ENCODE results near the gene SLC41A3. TPM values are rescaled to one million over a fixed set of nuclear protein-coding genes. Genes with fewer than 3 reads are reported as not detected.
A peak's percentile ranks its signal among the peaks of the same experiment; 100 is the strongest.

The SLC41A3 gene
- total RNA-seq = 10 to 100 TPM; 22.5 to 23.8 TPM

DNA sequence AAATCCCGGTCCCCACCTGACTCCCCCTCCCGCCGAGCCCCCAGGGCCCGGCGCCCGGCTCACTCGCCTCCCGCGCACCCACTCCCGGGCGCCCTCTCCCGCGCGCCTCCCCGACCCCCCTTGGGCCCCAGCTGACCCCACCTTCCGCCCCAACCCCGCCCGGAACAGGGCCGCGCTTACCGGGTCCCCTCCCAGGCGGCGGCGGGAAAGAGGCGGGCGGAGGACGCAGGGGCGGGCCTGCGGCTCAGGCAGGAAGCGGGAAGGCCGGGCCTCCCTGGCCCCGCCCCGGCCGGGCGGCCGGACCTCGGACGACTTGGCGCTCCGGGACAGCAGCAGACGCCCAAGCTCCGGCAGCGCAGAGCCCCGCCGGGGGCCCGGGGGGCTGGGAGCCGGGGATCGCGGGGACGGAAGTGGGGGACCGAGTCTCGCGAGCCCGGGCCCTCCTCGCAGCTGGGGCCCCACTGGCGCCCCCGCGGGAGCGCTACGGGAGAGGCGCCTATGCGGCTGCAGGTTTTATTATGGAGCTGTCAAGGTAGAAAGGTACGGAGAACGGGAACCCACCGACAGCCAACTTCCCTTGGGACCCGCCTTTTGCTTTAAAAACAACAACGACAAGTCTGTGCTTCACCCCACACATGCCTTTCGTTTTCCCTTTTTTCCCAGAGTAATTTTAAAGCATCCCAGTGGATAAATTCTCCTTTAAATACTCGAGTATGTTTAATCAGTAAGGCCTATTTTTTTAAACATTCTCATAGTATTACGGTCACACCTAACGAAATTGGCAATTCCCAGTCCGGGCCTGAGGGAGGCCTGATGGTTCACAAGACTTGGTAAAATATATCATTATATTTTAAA, at the start of gene SLC41A3:
TSS of gene SLC41A3 (minus strand) at position 212 of the 855 bp plus-strand sequence. CDS start 15,905 bp downstream, outside the sequence.
- Mint-ChIP-seq H3K9me3 (ENCODE audit: low read depth) (peaks cover 3% of the 10 kb centered on the region), H3K4me1 (peaks cover 21% of the 10 kb centered on the region), H3K36me3 (peaks cover 11% of the 10 kb centered on the region), H3K27ac (peak within 1 kb of the TSS; percentile 82), H3K4me3 (peak within 1 kb of the TSS; percentile 75), H3K27me3 (no peaks in the 10 kb centered on the region)
- peak; percentile 95 for ATAC-seq
- peak; percentile 91 for DNase-seq
- CTCF ChIA-PET = interaction anchor here (1.0 to 1.1 kb wide), 3 partner anchors 10 to 93 kb away, joined by 3 to 4 read pairs (median 4); no protein-coding TSS in a partner anchor

DNA sequence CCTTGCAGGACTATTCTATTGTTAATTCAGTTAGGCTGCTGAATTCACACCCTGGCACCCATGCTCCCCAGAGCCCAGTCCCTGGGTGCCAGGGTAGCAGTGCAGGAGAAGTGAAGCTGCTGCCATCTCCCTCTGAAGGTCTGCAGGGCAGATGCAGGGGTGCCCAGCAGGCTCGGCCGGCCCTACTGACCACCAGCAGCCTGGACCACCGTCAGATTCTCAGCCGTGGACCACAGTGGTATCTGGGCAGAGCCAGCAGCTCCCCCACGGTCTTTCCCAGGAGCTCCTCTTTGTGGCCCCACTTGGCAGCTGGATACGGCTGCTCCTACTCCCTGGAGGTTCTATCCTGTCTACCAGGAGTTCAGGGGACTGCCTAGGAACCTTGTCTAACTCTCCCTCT, 49.7 kb upstream of the SLC41A3 start:
- CTCF ChIA-PET = interaction anchor here (0.7 to 2.6 kb wide), 11 partner anchors 9 to 438 kb away, joined by 3 to 13 read pairs (median 3); no protein-coding TSS in a partner anchor
- H3K36me3 Mint-ChIP-seq = no peaks in the 10 kb centered on the region
- DNase-seq = no peak

DNA sequence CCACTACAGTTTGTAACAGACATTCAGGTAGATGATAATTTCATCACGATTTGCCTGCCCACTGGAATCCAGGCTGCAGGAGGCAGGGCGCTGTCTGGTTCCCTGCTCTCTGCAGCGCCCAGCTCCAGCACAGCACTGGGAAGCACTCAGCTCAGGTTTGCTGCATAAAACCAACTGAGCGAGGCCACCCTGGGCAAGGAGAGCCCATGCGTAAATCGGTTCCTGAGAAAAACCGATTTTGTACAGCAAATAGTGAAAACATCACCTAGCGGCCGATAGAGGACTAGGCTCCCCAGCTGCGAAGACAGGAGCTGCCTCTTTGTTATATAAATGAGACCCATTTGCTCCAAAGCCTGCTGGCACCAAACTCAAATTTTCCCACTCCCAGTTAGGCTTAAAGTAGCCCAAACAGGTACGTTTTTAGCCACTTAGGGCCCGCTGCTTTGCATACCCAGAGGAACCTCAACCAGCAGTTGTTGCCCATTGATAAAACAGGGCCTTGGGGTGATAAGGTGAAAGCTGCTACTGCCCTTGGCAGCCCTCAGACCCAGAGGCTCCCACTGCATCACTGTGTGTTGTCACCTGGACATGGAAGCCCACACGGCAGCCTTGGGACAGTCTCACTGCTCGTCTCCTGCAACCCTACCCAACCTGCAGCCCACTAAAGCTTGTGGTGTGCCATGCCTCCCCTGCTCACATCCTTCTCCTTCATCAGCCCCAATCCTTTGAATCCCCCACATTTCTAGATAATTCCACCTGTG, 49.0 kb upstream of the SLC41A3 start:
- peak; percentile 36 for DNase-seq
- no peaks in the 10 kb centered on the region for H3K4me1 Mint-ChIP-seq
- H3K27ac Mint-ChIP-seq = no peak overlapping the region
- no peaks in the 10 kb centered on the region for H3K9me3 Mint-ChIP-seq (ENCODE audit: low read depth)
- no peaks in the 10 kb centered on the region for H3K36me3 Mint-ChIP-seq
- no peaks in the 10 kb centered on the region for H3K27me3 Mint-ChIP-seq
- H3K4me3 Mint-ChIP-seq = no peak overlapping the region
- CTCF ChIA-PET = interaction anchor here (1.1 to 2.6 kb wide), 5 partner anchors 9 to 339 kb away, joined by 3 to 13 read pairs (median 4); no protein-coding TSS in a partner anchor
- no peak for ATAC-seq

More for the DNA sequence above, 49.7 kb upstream of the SLC41A3 start:
- Mint-ChIP-seq H3K27me3 (peaks cover 3% of the 10 kb centered on the region), H3K4me3 (no peak overlapping the region), H3K9me3 (ENCODE audit: low read depth) (no peaks in the 10 kb centered on the region), H3K4me1 (no peaks in the 10 kb centered on the region), H3K27ac (no peak overlapping the region)
- ATAC-seq = no peak

DNA sequence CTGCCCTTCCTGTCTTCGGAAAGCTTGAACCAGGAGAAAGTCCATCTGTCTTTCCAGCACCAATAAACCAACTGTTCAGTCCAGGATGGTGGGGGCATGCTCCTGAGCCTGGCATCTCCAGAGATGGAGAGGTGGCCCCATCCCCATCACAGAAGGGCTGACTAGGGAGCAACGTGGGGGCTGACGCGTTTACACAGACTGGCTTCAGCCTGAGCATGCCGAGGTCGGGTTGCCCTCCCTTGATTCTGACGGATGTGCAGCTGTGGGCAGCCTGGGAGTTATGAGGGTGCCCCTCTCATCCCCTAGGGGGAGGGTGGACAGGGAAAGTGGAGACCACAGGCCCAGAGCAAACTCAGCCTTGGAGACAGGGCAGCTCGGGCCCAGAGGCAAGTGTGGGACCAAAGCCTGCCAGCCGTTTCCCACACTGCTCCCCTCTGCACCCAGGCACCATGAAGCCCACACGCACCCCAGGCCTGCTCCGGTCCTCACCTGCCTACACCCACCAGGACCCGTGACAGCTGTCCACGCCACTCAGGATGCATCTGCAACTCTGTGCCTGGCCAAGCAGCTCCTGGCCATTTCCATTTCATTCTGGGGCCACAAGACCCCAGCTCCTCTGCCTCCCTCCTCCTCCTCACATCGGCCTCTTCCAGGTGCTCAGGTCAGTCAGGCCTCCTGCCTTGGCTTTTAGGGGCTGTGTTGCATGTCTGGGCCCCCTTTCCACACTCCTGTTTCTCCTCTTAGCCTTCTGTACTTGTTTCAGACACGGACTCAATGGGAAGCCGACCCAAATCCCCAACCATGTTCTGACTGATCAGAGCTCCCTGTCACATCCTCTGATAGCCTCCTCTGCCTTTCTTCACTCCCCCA, 48.2 kb upstream of the SLC41A3 start:
- no peaks in the 10 kb centered on the region for H3K36me3 Mint-ChIP-seq
- no peaks in the 10 kb centered on the region for H3K4me1 Mint-ChIP-seq
- CTCF ChIA-PET = interaction anchor here (1.2 kb wide), 1 partner anchor 258 kb away, joined by 3 read pairs; no protein-coding TSS in a partner anchor
- no peak overlapping the region for H3K27ac Mint-ChIP-seq
- ATAC-seq (no peak), DNase-seq (peak; percentile 23)
- H3K27me3 Mint-ChIP-seq = no peaks in the 10 kb centered on the region
- H3K9me3 Mint-ChIP-seq (ENCODE audit: low read depth) = no peaks in the 10 kb centered on the region
- no peak overlapping the region for H3K4me3 Mint-ChIP-seq

DNA sequence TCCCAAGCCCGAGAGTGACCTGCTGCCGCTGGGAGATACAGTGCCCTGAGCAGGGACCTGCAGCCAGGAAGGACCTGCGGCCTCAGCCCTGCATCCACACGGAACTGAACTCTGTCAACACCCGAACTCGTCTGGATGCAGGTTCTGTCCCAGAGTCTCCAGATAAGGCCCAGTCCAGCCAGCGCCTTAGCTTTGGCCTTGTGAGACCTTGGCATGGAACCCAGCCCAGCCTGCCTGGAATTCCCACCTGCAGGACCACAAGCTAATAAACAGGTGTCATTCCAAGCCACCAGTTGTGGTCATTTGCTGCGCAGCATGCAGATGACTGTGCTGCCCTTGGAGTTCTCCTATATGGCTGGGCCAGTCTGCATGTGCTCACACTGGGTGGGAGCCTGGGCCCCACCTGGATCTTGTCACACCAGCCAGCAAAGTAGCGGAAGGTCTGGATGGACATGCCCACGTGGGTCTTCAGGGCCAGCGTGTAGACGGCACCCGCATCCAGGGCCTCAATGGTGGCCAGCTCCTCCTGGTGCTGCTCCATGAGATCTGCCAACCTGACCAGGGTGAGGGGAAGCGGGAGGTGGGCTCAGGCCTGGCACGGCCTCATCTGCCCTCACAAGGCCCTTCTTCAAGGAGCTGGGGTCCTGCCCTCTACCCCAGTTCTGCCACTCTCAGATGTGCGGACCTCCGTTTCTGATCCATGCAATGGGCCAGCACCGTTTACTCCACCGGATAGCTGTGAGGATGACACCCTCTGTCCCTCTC, 47.2 kb upstream of the SLC41A3 start:
- Mint-ChIP-seq H3K9me3 (ENCODE audit: low read depth) (no peaks in the 10 kb centered on the region), H3K4me1 (no peaks in the 10 kb centered on the region), H3K4me3 (no peak overlapping the region), H3K27me3 (no peaks in the 10 kb centered on the region), H3K27ac (no peak overlapping the region), H3K36me3 (no peaks in the 10 kb centered on the region)
- DNase-seq (no peak), ATAC-seq (no peak)
- CTCF ChIA-PET = no interaction called here

DNA sequence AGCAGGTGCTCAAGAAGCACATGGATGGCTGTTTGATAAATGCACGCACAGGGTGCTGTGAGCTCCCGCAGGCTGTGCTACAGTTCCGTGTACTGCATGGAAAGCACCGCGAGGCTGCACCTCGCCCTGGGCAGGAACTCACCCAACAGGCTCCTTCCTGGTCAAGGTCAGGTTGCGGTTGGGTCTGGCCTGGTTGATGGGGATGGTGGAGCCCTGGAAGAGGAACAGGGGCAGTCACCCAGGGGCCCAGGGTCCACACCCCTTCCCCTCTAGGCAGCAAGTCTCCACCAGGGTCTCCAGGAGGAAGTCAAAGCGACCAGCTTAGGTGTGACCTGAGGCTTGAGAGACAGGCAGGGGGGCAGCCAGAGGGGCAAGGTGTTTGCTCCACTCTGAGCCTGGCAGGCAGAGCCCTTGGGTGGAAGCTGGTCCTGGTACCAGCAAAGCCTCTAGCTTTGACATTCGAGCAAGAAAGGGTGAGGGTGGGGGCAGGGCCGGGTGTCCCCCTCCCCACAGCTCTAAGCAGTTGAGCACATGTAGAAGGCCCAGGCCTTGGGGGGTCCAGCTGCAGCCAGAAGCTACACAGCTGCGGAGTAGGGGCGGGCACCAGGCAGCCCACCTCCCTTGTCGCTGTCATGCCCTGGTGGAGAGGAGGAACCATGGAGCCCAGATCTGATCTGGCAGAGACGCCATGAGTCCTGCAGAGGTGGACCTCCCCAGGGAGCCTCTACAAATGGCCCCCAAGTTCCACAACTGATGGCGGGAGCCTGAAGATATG, 46.3 kb upstream of the SLC41A3 start:
- no peaks in the 10 kb centered on the region for H3K36me3 Mint-ChIP-seq
- no peak overlapping the region for H3K4me3 Mint-ChIP-seq
- H3K27me3 Mint-ChIP-seq = no peaks in the 10 kb centered on the region
- no peak for ATAC-seq
- H3K4me1 Mint-ChIP-seq = no peaks in the 10 kb centered on the region
- no peaks in the 10 kb centered on the region for H3K9me3 Mint-ChIP-seq (ENCODE audit: low read depth)
- DNase-seq = no peak
- no peak overlapping the region for H3K27ac Mint-ChIP-seq
- CTCF ChIA-PET = no interaction called here

DNA sequence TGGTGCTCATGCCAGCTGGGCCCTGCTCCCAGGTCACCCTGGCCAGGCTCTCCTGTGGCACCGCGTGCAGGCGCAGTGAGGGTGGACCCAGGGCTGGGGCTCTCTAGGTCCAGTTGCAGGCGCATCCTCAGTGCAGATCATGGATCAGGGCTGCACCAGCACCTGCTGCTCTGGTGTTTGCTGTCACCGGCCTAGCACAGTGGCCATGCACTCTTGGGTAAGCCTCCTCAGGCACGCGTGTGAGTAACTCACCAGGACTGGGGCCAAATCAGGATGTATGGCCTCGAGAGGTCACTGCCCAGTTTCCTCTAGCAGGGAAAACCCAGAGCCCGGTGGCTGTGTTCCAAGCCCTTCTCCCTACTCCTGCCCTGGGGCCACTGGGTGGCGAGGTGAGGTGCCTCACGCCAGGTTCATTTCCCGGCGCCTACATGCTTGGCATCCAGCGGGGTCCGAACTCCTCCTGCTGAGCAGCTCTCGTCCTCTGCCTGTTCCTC, 45.5 kb upstream of the SLC41A3 start:
- no peak overlapping the region for H3K4me3 Mint-ChIP-seq
- H3K27ac Mint-ChIP-seq = no peak overlapping the region
- no peaks in the 10 kb centered on the region for H3K27me3 Mint-ChIP-seq
- H3K4me1 Mint-ChIP-seq = no peaks in the 10 kb centered on the region
- DNase-seq (no peak), ATAC-seq (no peak)
- no peaks in the 10 kb centered on the region for H3K36me3 Mint-ChIP-seq
- H3K9me3 Mint-ChIP-seq (ENCODE audit: low read depth) = no peaks in the 10 kb centered on the region
- CTCF ChIA-PET = no interaction called here

DNA sequence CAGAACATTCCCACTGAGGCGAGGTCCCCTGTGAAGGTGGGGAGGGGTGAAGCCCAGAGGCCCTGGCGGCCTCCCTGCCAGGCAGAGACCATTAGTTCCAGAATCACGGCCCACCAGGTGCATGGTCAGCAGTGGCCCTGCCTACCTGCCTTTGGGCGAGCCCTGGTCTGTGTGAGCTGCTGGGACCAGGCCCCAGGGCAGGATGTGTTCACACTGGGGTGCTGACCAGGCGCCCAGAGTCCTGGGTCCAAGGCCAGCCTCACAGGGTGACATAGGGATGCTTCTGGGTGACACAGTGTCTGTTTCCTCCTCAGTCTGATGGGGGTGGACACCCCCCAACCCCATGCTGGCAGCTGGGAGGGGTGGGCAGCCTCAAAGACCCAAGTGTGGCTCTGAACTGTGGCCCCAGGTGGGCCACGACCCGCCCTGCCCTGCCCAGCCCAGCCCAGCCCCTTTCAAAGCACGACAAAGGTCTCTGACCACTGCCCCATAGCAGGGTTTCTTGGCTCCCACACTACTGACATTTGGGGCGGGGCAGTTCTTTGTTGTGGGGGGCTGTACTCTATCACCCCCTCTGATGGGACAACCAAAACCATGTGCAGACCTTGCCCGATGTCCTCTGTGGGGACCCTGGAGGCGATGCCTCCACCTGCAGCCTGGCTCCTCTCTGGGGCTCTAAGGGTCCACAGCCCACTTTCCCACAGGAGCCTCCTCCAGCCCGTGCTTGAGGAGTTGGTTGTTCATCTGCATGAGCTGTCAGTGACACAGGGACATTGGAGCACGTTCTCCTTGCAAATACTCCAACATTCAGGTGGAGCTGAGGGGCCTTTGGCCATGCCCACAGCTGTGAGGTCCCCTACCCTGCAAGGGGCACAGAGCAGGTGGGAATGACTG, 44.8 kb upstream of the SLC41A3 start:
- no peaks in the 10 kb centered on the region for H3K9me3 Mint-ChIP-seq (ENCODE audit: low read depth)
- CTCF ChIA-PET = no interaction called here
- H3K27me3 Mint-ChIP-seq = no peaks in the 10 kb centered on the region
- DNase-seq = no peak
- no peak for ATAC-seq
- H3K27ac Mint-ChIP-seq = no peak overlapping the region
- no peaks in the 10 kb centered on the region for H3K36me3 Mint-ChIP-seq
- no peaks in the 10 kb centered on the region for H3K4me1 Mint-ChIP-seq
- no peak overlapping the region for H3K4me3 Mint-ChIP-seq

DNA sequence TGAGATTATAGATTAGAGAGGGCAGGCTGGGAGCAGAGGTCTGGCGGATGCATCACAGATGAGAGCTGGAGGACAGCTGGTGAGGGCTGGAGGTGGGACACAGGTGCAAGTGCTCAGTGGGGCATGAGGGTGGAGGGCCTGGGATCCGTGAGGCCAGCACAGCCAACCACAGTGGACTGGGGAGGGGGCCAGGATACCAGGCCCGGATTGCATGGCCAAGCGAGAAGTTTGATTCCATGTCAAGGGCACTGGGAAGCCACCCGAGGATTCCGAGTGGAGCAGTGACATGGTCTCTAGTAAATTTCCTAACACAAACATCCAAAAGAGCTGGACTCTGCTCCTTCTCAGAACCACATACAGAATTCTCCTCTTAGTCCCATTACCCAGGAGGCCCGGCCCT, 44.0 kb upstream of the SLC41A3 start:
- Mint-ChIP-seq H3K4me3 (no peak overlapping the region), H3K36me3 (no peaks in the 10 kb centered on the region), H3K27ac (no peak overlapping the region), H3K4me1 (no peaks in the 10 kb centered on the region), H3K27me3 (peaks cover under 1% of the 10 kb centered on the region), H3K9me3 (ENCODE audit: low read depth) (no peaks in the 10 kb centered on the region)
- DNase-seq (no peak), ATAC-seq (no peak)
- CTCF ChIA-PET = no interaction called here

DNA sequence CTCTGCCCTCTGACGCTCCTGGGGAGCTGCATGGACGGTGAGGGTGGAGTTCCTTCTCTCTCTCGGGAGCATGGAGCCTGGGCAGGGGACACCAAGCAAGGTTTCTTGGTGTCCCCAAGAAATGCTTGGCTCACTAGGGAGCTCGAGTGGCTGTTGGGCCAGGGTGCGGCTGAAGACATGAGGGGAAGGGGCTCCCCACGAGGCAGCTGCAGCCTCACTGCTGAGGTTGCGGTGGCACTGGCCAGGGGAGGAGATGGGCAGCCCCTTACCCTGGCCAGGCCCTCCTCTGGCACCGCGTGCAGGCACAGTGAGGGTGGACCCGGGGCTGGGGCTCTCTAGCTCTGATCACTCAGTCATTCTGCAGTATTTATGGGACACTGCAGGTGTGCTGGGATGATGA, 43.5 kb upstream of the SLC41A3 start:
- Mint-ChIP-seq H3K27me3 (peaks cover 2% of the 10 kb centered on the region), H3K9me3 (ENCODE audit: low read depth) (no peaks in the 10 kb centered on the region), H3K4me3 (no peak overlapping the region), H3K27ac (no peak overlapping the region), H3K36me3 (no peaks in the 10 kb centered on the region), H3K4me1 (no peaks in the 10 kb centered on the region)
- ATAC-seq (no peak), DNase-seq (no peak)
- CTCF ChIA-PET = no interaction called here

DNA sequence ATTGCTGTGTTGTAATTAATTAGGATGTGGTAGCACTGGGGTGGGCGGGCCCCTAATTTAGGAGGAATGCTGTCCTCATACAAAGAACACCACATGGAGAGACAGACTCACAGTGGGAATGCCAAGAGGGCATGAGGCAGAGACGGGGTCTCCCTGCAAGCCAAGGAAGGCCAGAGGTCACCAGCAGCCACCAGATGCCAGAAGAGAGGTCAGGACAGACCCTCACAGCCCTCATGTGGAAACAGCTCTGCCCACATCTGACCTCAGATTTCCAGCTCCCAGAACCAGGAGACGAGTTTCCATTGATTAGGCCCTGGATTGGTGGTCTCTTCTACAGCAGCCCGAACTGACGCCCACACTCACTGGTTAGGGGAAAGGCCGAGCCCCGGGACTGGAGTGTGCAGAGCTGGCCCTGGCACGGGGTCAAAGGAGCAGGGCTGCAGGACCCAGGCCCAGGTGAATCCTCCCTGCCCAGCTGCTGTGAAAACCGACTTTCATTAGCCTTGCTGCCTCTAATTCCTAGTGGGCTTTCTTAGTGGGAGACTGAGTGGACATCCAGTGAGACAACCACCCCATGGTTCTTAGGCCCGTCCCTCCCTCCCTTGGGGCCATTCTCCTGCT, 43.0 kb upstream of the SLC41A3 start:
- DNase-seq = no peak
- H3K9me3 Mint-ChIP-seq (ENCODE audit: low read depth) = no peaks in the 10 kb centered on the region
- ATAC-seq = no peak
- CTCF ChIA-PET = no interaction called here
- no peak overlapping the region for H3K27ac Mint-ChIP-seq
- H3K4me3 Mint-ChIP-seq = no peak overlapping the region
- no peaks in the 10 kb centered on the region for H3K4me1 Mint-ChIP-seq
- peaks cover 2% of the 10 kb centered on the region for H3K27me3 Mint-ChIP-seq
- H3K36me3 Mint-ChIP-seq = no peaks in the 10 kb centered on the region

Measured in activated CD8-positive, alpha-beta memory T cell treated with anti-CD3 and anti-CD28 coated beads, Interleukin-2, amount 10 ng/mL, durations not matched to agents 7 days and 5 days (primary cell).